ENCODE data around the gene PROKR2.

GRCh38 chr20:5298811-5299210, 17.9 kb downstream of the PROKR2 start:
- TF ChIP-seq CTCF (IDR thresholded peaks at IDR 0.05) (no peak), FOSL2 (IDR thresholded peaks at IDR 0.05; ENCODE audit: borderline replicate concordance, low read depth) (no peak), YY1 (IDR thresholded peaks at IDR 0.05; ENCODE audit: low read depth) (no peak), JUND (IDR thresholded peaks at IDR 0.05) (no peak)
- TF ChIP-seq, protein P1, sequence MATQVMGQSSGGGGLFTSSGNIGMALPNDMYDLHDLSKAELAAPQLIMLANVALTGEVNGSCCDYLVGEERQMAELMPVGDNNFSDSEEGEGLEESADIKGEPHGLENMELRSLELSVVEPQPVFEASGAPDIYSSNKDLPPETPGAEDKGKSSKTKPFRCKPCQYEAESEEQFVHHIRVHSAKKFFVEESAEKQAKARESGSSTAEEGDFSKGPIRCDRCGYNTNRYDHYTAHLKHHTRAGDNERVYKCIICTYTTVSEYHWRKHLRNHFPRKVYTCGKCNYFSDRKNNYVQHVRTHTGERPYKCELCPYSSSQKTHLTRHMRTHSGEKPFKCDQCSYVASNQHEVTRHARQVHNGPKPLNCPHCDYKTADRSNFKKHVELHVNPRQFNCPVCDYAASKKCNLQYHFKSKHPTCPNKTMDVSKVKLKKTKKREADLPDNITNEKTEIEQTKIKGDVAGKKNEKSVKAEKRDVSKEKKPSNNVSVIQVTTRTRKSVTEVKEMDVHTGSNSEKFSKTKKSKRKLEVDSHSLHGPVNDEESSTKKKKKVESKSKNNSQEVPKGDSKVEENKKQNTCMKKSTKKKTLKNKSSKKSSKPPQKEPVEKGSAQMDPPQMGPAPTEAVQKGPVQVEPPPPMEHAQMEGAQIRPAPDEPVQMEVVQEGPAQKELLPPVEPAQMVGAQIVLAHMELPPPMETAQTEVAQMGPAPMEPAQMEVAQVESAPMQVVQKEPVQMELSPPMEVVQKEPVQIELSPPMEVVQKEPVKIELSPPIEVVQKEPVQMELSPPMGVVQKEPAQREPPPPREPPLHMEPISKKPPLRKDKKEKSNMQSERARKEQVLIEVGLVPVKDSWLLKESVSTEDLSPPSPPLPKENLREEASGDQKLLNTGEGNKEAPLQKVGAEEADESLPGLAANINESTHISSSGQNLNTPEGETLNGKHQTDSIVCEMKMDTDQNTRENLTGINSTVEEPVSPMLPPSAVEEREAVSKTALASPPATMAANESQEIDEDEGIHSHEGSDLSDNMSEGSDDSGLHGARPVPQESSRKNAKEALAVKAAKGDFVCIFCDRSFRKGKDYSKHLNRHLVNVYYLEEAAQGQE (IDR thresholded peaks at IDR 0.05; ENCODE audit: low read depth, low read length), result no peak

Measured in SK-N-SH (cell line).